Tongue (tissue), 2 donors: ENCODE data around the gene SLC66A3. TPM values are rescaled to one million over a fixed set of nuclear protein-coding genes. Genes with fewer than 3 reads are reported as not detected.
"Not testable (repeated sequence)": the region's sequence is repeated elsewhere in the genome, so short reads cannot be mapped to it uniquely, and the experiment has no call there.

Experiments
- DNase-seq: peaks from one replicate; pipeline ENCODE4 v3.0.0-alpha.2; 2015
- total RNA-seq: library from RNA; depleted of rRNA; stranded (reverse); fragments of >200 nt; gene quantifications from one replicate; pipeline ENCODE4 v1.2.3, GENCODE V29; 2014

SLC66A3 gene
- total RNA-seq, 1 donor from 2014 or later, result 16.3 TPM

- not testable (repeated sequence) for DNase-seq
These were observed 9.8 kb downstream of the SLC66A3 start for GRCh38 chr2:11165046-11165445.

GRCh38 chr2:11166476-11166875, 11.2 kb downstream of the SLC66A3 start:
- DNase-seq, result no peak

GRCh38 chr2:11168488-11168887, 13.2 kb downstream of the SLC66A3 start:
- DNase-seq, result no peak

DNA sequence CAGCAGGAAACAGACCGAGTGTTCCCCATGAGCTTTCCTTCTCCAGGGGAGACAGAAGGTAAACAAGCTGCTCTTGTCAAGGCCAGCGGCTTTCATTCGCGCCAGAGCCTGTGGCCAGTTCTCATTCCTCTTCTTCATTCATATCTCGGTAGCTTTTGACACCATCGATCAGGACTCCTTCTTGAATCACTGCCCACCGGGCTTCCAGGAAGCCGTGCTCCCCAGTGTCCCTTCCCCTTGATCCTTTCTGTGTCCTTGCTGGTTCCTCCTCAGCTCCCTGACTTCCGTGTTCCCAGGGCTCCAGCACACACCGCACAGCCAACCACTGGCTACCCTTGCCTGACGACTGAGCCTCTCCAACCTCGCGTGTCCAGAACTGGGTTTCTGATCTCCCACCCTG, 14.1 kb downstream of the SLC66A3 start:
- no peak for DNase-seq

- no peak for DNase-seq
These were observed 19.0 kb downstream of the SLC66A3 start for GRCh38 chr2:11174222-11174621.

- no peak for DNase-seq
These were observed 20.1 kb downstream of the SLC66A3 start for GRCh38 chr2:11175293-11175795.

- DNase-seq, result peak; percentile 29
These were observed 22.8 kb downstream of the SLC66A3 start for GRCh38 chr2:11177871-11178690.

DNA sequence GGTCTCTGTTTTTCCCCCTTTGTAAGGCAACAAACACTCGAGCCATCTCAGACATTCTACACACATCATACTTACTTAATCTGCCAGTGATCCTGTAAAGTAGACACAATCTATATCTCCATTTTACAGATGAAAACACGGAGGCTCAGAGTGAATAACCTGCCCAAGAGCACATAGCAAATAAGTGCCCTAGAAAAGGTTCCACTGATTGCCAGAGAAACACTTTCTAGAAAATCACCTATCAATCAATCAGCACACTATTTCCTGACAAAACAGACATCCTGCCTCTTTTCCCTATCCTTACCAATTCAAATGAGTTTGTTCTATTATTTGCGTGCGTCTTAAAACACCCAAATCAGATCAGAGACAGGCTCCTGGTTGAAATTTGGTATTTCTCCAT, 23.9 kb downstream of the SLC66A3 start:
- no peak for DNase-seq

DNA sequence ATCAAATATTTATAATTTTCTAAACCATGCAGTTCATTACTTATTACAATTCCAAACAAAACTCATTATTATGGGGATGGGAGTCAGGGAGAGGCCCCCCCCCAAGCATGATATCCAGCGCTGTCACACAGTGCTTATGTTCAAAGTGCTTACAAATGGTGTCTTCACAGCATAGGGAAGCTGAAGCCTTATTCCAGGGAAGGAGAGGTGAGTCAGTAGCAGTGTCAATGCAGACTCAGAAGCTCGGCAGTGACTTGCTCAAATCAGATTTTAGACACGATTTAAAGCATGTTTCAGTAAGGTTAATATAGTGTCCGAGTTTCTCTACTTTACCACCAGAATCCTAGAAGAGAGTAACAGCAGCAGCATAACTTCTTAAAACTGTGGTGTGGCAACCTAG, 24.6 kb downstream of the SLC66A3 start:
- DNase-seq, result no peak

DNA sequence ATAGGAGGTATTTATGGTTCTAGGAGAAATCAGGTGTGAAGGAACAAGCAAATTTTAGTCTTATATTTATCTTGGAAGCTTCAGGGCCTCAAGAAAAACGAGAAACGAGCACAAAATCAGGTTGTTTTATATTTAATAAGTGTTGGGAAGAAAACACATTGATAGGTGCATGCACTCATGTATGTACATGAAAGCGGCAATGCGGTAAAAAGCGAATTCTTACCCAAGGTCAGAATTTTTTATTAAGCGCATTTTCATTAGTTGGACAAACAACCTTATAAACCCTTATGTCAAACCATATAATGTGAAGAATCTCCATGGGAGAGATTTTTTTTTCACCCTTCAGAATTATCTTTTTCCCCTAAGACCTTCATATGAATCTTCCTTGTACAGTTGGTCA, 25.4 kb downstream of the SLC66A3 start:
- DNase-seq, result no peak

DNA sequence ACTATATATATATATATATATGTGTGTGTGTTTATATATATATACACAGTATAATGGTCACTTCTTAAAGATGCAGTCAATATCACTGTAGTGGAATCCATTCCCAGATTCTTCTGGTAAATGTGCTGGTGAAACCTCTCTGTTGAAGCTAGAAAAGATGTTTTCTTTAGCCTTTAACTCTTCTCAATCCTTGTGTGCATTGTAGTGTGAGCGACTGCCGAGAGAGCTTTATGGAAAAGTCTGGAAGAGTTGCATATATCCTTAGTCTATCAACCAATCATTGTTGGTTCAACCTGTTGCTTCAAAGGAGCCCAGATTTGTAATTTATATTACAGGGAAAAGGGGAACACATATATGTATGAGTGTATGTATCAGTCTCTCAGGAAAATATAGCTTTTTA, 27.7 kb downstream of the SLC66A3 start:
- no peak for DNase-seq

DNA sequence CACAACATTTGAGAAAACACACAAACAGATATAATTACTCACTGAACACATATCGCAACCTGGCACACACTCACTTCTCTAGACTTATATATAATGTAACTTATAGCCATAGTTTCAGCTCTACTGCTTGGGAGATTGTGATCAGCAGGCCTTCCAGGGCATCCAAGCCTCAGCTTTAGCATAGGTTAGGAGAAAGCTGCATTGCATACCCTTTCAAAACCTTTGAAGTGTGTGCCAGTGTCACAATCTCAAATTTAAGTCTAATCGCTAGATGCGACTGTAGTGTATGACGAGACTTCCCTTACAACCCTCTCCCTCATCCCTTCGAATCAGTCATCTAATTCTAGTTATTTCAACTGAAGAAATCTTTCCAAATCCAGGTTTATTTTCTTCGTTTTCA, 30.9 kb downstream of the SLC66A3 start:
- DNase-seq, result no peak

DNA sequence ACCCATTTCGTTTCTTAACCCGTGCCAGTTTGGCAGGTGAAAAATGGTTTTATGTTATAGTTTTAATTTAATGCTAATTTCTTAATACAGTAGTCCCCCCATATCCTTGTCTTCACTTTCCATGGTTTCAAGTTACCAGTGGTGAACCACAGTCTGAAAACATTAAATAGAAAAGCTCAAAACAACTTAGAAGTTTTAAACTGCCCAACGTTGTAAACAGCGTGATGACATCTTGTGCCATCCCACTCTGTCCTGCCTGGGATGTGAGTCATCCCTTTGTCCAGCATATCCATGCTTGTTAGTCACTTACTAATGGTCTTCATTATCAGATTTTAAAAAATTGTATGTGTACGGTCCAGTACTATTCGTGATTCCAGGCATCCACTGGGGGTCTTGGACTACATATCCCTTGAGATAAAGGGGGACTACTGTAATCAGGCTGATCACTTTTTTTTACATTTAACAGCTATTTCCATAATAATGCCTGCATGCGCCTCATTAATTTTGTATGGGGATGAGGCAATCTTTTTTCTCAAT, 31.9 kb downstream of the SLC66A3 start:
- no peak for DNase-seq

DNA sequence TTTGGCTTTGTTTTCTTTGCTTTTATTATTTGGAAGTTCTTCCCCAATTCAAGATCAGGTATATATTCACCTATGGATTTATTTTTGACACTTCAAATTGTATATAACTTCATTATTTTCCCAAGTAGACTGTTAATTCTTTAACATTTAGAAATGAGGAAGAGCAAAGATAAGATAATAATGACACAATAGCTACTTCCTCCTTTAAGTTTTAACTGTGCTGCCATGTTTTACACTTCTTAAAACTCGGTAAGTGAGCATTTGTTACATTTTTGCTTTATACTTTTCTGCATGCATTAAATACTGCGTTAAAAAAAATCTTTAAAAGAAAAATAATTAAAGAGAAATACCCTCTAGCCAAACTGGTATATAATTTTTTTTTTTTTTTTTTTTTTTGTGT, 32.5 kb downstream of the SLC66A3 start:
- no peak for DNase-seq

GRCh38 chr2:11196246-11196645, 41.0 kb downstream of the SLC66A3 start:
- no peak for DNase-seq

- DNase-seq, result no peak
These were observed 45.4 kb downstream of the SLC66A3 start for GRCh38 chr2:11200651-11201050.

DNA sequence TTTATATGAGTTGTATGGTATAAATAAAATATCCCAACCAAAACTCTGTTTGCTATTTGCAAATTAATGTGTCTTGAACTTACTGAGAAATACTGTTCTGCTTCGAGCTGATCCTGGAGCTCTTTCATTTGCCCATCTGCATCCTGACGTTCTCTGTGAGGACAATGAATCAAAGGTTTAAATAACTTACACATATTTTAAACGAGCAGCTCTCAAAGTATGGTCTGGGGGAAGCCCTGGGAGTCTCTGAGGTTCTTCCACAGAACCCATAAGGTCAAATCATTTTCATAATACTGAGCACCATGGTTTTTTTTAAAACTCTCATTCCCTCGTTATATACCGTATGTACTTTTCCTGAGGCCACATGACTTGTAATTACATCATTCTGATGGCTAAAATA, 46.7 kb downstream of the SLC66A3 start:
- no peak for DNase-seq

DNA sequence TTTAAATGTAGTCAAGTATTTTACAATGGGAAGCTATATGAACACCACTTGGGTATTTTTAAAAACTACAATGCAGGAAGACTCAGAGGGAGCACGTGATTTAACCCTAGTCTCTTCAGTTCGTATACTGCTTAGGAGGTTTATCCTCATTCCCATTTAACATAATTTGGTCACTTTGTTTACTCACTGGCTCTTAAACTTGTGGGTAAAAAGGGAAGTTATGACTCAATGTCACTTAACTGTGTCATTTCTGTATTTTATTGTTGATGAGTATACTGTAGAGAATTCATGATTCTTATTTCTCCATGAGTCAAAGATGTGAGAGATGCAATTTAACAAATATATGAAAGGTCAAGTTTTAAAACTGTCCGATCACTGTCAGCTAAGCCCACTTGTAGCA, 48.2 kb downstream of the SLC66A3 start:
- DNase-seq, result no peak

DNA sequence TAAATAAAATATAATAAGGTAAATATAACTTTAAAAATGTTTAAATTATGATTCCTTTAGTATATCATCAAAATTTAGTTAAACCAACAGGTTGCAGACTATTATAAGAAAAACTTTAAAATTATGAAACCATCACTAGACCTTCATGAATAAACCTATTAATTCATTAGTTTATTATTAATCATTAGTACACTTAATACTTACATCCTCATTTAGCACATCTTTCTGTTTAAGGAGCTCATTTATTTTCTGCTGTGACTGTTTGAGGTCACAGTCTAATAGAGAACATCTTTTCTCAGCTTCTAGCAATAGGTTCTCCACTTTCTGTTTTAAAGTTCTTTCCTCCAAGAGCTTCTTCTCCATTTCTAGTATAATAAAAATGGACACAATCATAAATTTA, 52.8 kb downstream of the SLC66A3 start:
- DNase-seq, result no peak

GRCh38 chr2:11212645-11213044, 57.4 kb downstream of the SLC66A3 start:
- DNase-seq, result no peak

DNA sequence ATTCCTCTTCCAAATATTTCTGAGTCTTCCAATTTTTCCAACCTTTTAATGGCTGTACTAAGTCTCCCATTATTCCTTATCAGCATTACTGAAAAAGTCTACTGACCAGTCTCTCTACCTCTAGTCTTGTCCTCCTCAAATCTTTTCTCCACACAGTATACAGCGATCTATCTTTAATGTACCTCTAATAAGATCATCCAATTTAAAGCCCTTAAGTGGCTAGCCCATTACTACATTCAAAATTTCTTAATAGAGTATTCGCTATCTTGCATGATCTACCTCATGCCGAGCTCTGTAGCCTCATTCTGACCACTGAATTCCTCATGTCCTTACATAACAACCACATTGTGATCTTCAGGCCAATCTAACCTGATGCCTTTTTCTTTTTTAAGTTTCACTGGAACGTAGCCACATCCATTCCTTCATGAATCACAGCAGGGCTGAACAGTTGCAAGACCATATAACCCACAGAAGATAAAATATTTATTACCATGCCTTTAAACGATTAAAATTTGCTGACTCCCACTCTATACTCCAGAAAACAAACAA, 57.9 kb downstream of the SLC66A3 start:
- DNase-seq, result no peak

DNA sequence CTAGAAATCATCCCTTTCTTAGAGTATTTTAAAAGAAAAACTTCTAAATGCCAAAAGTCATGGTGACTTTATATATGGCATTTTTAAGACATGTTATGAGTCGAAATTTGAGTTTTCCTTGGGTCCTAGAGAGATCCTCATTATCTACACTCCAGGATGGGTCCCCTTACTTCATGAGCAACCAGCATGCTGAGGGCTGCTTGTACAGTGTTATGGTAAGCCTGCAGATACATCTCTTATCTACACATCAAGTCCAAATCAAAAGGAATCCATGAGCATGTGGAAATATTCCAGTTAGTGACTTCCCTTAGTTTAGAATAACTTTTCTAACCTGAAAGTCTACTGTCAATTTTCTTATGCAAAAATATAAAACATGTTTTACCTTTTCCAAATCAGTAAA, 58.7 kb downstream of the SLC66A3 start:
- DNase-seq, result no peak

DNA sequence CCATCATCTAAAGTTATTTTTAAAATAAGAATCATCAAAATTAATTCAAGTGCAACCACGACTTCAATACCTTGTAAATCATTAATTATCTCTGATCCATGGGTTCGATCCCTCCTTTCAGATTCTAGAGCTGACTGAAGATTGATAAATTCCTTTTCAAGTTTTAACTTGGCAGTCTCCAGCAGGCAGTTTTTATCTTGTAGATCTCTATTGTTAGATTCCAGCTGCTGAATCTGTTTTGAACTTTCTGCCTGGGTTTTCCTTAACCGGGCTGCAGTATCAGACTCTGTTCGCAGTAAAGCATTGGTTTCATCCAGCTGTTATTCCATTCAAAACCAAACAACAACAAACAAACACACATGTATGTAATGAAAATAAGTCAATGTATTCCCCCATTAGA, 59.5 kb downstream of the SLC66A3 start:
- DNase-seq, result no peak

GRCh38 chr2:11215407-11215806, 60.1 kb downstream of the SLC66A3 start:
- no peak for DNase-seq
